CD4-positive, alpha-beta T cell (primary cell): ENCODE results near the gene TCFL5. TPM values are rescaled to one million over a fixed set of nuclear protein-coding genes. Genes with fewer than 3 reads are reported as not detected.

Experiments
- ATAC-seq: fragments of 200-7000 bp; cut with Tn5 transposase; one replicate; pipeline ENCODE4 v1.10.0; 2022; ENCODE audit warnings: mild to moderate bottlenecking; ENCODE audit not compliant: poor library complexity
- CTCF ChIA-PET: fragments of 350-600 bp; sonication (Branson Sonifier 250); formaldehyde crosslinking; loops from one replicate; lab custom pipeline; 2021; ENCODE audit warnings: antibody characterized with exemption, inconsistent platforms; lab: Charles Lee
- POLR2A ChIA-PET: fragments of 350-600 bp; sonication (Branson Sonifier 250); formaldehyde crosslinking; loops from one replicate; lab custom pipeline; 2021; ENCODE audit warnings: antibody characterized with exemption, inconsistent platforms; lab: Charles Lee
- DNase-seq, 14 experiments: peaks; one replicate each; pipeline ENCODE4 v3.0.0-alpha.2; 2013 to 2020; ENCODE audit warnings: mixed read lengths in 2 of 14
- H3K27ac ChIP-seq, 2 donors: one replicate each; pipeline versions ENCODE4 v1.5.1 to v1.7.0; 2013; ENCODE audit warnings: low read length in 2 of 2, low read depth in 1 of 2, mild to moderate bottlenecking in 1 of 2
- H3K27me3 ChIP-seq, 2 experiments: 1 replicate in 1 of 2; 2 replicates in 1 of 2; pipeline versions ENCODE4 v1.6.1 to v1.7.0; 2013; ENCODE audit warnings: low read length in 2 of 2, control low read depth in 1 of 2, mild to moderate bottlenecking in 1 of 2, moderate library complexity in 1 of 2; ENCODE audit not compliant: insufficient read depth in 2 of 2, control insufficient read depth in 1 of 2
- H3K36me3 ChIP-seq: one replicate; pipeline ENCODE4 v1.6.1; 2013; ENCODE audit warnings: low read length, control low read depth; ENCODE audit not compliant: insufficient read depth
- H3K4me1 ChIP-seq: one replicate; pipeline ENCODE4 v1.6.1; 2013; ENCODE audit warnings: low read length, control low read depth; ENCODE audit not compliant: insufficient read depth
- H3K4me3 ChIP-seq: one replicate; pipeline ENCODE4 v1.5.1; 2013; ENCODE audit warnings: mild to moderate bottlenecking, low read length, moderate library complexity
- H3K9me3 ChIP-seq, 2 experiments: 1 replicate in 1 of 2; 2 replicates in 1 of 2; pipeline versions ENCODE4 v1.6.1 to v1.7.0; 2013; ENCODE audit warnings: low read length in 2 of 2, mild to moderate bottlenecking in 2 of 2, control low read depth in 1 of 2, moderate library complexity in 1 of 2; ENCODE audit not compliant: control insufficient read depth in 1 of 2, insufficient read depth in 1 of 2
- H3K27ac Mint-ChIP-seq: one replicate; pipeline ENCODE4 v1.8.0; 2020; ENCODE audit warnings: mixed read lengths
- H3K27me3 Mint-ChIP-seq: one replicate; pipeline ENCODE4 v1.8.0; 2021; ENCODE audit warnings: mixed read lengths
- H3K36me3 Mint-ChIP-seq: one replicate; pipeline ENCODE4 v1.8.0; 2021; ENCODE audit warnings: low read depth, mixed read lengths
- H3K4me1 Mint-ChIP-seq: one replicate; pipeline ENCODE4 v1.8.0; 2021; ENCODE audit warnings: low read depth, mixed read lengths
- H3K4me3 Mint-ChIP-seq: one replicate; pipeline ENCODE4 v1.8.0; 2020; ENCODE audit warnings: mild to moderate bottlenecking, mixed read lengths
- H3K9me3 Mint-ChIP-seq: one replicate; pipeline ENCODE4 v1.8.0; 2020; ENCODE audit warnings: mixed read lengths
- intact Hi-C, 2 experiments: fragments of 100-400 bp; cut with DNase I in 1 of 2; cut with micrococcal nuclease in 1 of 2; formaldehyde crosslinking; loops; one replicate each; pipeline versions ENCODE4 v1.15.1 to v1.9.0; 2023 to 2025; cut with DNase I, micrococcal nuclease
- total RNA-seq, 174 experiments: library from RNA in 2 of 174; stranded (reverse) in 2 of 174; gene quantifications; one replicate each; pipeline ENCODE4 v1.2.3 and lab custom pipeline; 2021 to 2026
- TF ChIP-seq, protein P1 (sequence below): fragments of 200-600 bp; IDR thresholded peaks from one replicate; pipeline ENCODE4 v1.8.0; 2022; ENCODE audit warnings: antibody characterized with exemption, mild to moderate bottlenecking

Gene TCFL5
- total RNA-seq, 2 experiments from 2014 or later, result 5.9 to 6.3 TPM

DNA sequence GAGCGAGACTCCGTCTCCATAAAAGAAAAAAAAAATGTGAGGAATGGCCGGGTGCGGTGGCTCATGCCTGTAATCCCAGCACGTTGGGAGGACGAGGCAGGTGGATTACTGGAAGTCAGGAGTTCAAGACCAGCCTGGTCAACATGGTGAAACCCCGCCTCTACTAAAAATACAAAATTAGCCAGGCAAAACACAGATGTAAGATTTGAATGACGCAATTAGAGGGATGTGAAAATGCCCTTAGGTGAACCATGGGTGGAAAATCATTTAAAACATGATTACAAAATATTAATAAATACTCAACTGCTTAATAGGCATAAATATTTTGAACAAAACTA is 23.9 kb downstream of the TCFL5 start:
- no peaks in the 10 kb centered on the region for H3K9me3 ChIP-seq
- H3K27ac ChIP-seq, result no peak overlapping the region
- no peaks in the 10 kb centered on the region for H3K36me3 ChIP-seq
- CTCF ChIA-PET, result no interaction called here
- POLR2A ChIA-PET, result no interaction called here
- Mint-ChIP-seq H3K9me3 (no peaks in the 10 kb centered on the region), H3K4me3 (no peak overlapping the region), H3K27me3 (no peaks in the 10 kb centered on the region), H3K27ac (no peak overlapping the region), H3K36me3 (no peaks in the 10 kb centered on the region), H3K4me1 (peaks cover 2% of the 10 kb centered on the region)
- ATAC-seq, result no peak
- TF ChIP-seq, protein P1, sequence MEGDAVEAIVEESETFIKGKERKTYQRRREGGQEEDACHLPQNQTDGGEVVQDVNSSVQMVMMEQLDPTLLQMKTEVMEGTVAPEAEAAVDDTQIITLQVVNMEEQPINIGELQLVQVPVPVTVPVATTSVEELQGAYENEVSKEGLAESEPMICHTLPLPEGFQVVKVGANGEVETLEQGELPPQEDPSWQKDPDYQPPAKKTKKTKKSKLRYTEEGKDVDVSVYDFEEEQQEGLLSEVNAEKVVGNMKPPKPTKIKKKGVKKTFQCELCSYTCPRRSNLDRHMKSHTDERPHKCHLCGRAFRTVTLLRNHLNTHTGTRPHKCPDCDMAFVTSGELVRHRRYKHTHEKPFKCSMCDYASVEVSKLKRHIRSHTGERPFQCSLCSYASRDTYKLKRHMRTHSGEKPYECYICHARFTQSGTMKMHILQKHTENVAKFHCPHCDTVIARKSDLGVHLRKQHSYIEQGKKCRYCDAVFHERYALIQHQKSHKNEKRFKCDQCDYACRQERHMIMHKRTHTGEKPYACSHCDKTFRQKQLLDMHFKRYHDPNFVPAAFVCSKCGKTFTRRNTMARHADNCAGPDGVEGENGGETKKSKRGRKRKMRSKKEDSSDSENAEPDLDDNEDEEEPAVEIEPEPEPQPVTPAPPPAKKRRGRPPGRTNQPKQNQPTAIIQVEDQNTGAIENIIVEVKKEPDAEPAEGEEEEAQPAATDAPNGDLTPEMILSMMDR, result no peak
- no peaks in the 10 kb centered on the region for H3K27me3 ChIP-seq
- H3K4me1 ChIP-seq, result no peaks in the 10 kb centered on the region
- H3K4me3 ChIP-seq, result no peak overlapping the region
- no peak for DNase-seq
- intact Hi-C loops, result no loop called here

DNA sequence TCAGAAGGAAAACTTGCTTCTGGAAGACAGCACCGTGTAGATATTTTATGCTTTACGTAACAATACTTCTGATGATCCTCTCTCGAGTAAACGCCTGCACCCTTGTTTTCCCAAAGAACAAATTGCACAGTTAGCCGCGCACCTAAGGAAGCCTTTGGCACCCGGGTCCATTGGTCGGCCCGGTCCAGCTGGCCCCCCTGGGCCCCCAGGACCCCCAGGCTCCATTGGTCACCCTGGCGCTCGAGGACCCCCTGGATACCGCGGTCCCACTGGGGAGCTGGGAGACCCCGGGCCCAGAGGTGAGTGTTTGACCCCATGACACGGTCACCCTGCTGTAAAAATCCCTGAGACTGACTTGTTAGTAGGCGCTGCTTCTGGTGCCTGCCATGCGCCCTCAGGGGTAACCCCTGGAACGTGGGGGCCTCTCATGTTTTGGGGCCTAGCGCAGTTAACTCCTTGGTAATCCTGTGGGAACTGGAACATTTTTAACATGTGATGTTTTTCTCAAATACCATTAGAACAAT is 24.6 kb downstream of the TCFL5 start:
- ChIA-PET POLR2A (no interaction called here), CTCF (no interaction called here)
- Mint-ChIP-seq H3K4me1 (peaks cover 9% of the 10 kb centered on the region), H3K27me3 (no peaks in the 10 kb centered on the region), H3K36me3 (no peaks in the 10 kb centered on the region), H3K4me3 (no peak overlapping the region), H3K9me3 (no peaks in the 10 kb centered on the region), H3K27ac (no peak overlapping the region)
- Histone ChIP-seq H3K4me3 (no peak overlapping the region), H3K9me3 (no peaks in the 10 kb centered on the region), H3K27me3 (no peaks in the 10 kb centered on the region), H3K36me3 (no peaks in the 10 kb centered on the region), H3K27ac (no peak overlapping the region), H3K4me1 (peaks cover 4% of the 10 kb centered on the region)
- no peak for DNase-seq
- ATAC-seq, result no peak
- TF ChIP-seq, protein P1, result no peak
- intact Hi-C loops, result no loop called here

DNA sequence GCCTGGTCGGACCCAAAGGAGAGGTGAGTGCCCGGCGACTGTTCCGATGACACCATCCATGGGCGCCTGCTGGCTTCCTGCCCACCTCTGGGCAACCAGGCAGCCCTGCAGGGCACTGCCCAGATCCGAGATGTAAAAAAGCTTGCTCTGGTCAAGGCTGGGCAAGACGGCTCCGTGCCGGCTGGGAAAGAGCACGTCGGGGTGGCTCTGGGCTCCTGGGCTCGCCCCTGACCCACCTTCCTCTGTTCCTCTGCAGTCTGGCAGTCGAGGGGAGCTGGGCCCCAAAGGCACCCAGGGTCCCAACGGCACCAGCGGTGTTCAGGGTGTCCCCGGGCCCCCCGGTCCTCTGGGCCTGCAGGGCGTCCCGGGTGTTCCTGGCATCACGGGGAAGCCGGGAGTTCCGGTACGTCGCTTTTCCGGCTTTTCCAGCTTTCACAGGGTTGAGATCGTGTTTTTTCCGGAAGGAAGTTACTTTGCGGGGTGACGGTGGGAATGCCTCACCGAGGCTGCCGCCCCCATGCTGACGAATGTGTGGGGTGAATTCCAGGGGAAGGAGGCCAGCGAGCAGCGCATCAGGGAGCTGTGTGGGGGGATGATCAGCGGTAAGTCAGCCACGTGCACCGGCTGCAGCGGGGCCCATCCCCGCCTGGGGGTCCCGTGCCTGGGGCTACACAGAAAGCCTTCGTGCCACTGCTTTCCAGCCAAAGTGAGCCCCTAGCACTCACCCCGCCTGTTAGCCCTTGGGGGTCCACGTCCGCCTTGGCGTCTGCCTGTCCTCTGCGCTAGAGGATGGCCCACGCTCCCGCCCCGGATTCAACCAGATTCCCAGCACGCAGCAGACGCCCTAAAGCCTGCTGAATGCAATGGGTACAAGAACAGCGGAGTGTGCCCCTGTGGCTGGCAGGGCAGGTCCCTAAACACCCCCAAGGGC is 25.4 kb downstream of the TCFL5 start:
- no peaks in the 10 kb centered on the region for H3K9me3 Mint-ChIP-seq
- Histone ChIP-seq H3K4me1 (peaks cover 8% of the 10 kb centered on the region), H3K27me3 (no peaks in the 10 kb centered on the region), H3K36me3 (no peaks in the 10 kb centered on the region), H3K9me3 (no peaks in the 10 kb centered on the region), H3K27ac (no peak overlapping the region), H3K4me3 (no peak overlapping the region)
- H3K4me3 Mint-ChIP-seq, result no peak overlapping the region
- POLR2A ChIA-PET, result no interaction called here
- ATAC-seq (no peak), DNase-seq (no peak)
- intact Hi-C loops, result no loop called here
- no peaks in the 10 kb centered on the region for H3K36me3 Mint-ChIP-seq
- TF ChIP-seq, protein P1, result no peak
- H3K27ac Mint-ChIP-seq, result no peak overlapping the region
- CTCF ChIA-PET, result interaction anchor here (0.6 kb wide), 1 partner anchor 27 kb away, joined by 4 read pairs; no protein-coding TSS in a partner anchor
- no peaks in the 10 kb centered on the region for H3K27me3 Mint-ChIP-seq
- peaks cover 14% of the 10 kb centered on the region for H3K4me1 Mint-ChIP-seq
